Measurements from ENCODE around the gene CELF1. TPM values are rescaled to one million over a fixed set of nuclear protein-coding genes. Genes with fewer than 3 reads are reported as not detected.

The CELF1 gene
- polyA plus RNA-seq, 10 donors = 46.6 to 93.3 (median 69.1) TPM

DNA sequence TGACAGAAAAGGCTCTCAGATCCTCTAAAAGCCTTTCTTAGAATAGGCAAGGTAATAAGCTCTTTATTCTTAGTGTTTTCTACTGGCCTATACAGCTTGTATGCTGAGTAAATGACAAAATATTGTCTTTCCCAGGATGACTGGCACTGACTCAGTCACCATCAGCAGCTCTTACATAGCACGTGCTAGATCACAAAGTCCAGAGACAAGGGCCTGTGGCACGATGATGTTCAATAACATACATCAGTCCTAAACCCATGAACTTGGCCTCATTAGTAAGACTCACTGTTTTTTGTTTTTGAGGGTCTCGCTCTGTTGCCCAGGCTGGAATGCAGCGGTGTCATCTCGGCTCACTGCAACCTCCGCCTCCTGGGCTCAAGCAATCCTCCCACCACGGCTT is 42.7 kb downstream of the CELF1 start:
- DNase-seq = no peak

DNA sequence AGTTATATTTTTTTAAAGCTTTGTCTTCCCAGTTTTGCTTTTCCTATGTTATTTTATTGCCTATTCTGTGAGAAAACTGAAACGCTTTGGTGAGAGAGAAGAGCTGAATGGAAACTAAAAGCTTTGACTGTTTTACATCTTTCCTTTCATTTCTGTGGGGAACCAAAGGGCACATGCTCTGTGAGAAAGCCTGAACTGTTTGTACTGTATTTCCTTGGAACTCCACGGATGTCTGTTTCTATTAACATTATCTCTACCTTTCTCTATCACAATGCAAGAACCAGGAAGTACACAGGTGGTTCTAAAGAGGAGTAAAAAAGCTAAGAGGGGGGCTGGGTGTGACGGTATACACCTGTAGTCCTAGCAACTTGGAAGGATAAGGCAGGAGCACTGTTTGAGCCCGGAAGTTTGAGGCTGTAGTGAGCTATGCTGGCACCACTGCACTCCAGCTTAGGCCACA is 43.8 kb downstream of the CELF1 start:
- DNase-seq = no peak

GRCh38 chr11:47508240-47508957 is 44.5 kb downstream of the CELF1 start:
- no peak for DNase-seq

DNA sequence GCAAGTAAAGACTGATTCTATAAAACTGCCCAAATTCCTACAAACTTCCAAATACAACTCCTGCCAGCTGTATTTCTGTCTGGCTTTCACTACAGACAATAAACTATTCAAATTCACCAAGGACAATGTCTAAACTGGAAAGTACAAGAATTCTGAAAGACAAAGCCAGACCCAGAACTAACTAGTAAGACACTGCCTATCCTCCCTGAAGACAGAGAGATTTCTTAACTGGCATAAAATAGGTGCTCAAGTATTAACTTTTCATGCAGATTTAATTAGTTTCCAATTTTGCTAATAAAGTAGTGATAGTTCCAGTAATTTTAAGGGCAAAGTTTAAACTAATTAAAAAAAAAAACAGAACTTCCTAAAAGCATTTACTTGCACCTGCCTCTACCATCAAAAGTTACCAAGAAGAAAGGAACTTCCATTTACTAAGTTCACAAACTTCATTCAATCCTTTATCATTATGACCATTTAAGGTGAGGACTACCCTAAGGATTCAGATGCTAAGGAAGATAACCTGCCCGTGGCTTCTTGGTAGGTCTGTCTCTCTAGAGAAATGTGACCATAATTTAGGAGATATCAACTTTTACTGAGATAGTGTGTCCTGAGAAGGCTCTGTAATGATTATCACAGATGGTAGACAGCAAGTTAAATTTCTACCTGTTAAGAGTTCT is 45.2 kb downstream of the CELF1 start:
- DNase-seq = peak in 1 of 3 donors; percentile 19

DNA sequence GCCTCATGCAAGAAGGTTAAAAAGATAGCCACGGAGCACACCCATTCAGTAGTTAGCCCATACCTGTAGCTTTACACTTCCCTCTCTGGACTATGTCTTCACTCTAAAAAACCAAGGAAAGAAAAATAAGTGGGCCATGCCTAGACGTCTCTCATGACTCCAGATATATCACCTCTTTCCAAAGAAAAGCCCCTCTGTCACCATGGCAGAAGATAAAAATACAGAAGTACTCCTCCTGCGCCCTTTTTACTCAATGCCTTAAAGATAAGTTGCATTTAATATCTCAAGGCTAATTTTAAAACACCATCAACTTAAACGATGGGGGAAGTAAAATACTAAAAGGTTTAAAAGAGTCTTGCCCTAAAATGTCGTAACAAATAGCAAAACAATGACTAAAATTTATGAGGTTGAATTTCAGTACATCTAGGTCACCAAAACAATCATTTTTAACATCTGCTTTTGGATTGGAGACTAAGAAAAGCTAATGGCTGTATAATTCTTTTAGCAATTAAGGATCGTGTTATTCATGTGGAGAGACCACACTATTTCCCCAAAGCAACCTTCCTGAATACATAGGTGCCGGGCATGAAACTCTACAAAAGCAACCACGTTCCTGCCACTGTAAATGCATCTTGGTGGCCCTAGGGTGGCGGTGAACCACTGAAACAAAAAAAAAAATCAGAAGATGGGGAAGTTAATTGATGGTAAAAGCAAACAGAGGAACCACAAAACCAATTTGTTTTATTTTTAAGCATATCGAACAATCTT is 46.0 kb downstream of the CELF1 start:
- no peak for DNase-seq

- DNase-seq = no peak
Measured at GRCh38 chr11:47506373-47506772, 46.6 kb downstream of the CELF1 start.

GRCh38 chr11:47504910-47505309 is 48.0 kb downstream of the CELF1 start:
- DNase-seq = no peak

GRCh38 chr11:47503227-47503626 is 49.7 kb downstream of the CELF1 start:
- DNase-seq = no peak

DNA sequence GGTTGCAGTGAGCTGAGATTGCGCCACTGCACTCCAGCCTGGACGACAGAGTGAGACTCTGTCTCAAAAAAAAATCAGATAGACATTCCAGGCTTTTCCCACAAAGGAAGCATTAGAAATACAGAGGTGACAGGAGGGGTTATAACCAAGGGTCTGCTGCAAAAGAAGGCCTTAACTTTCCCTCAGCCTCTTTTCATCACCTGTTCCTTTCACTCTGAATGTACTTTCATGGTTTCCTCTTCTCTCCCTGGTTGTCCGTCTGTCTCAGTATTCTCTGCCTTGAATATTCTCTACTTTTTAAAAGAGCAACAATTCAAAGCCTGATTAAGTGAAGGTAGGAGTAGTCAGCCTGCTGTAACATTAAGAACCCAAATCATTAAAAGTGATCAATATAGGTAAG is 50.2 kb downstream of the CELF1 start:
- DNase-seq = no peak

- no peak for DNase-seq
Measured at GRCh38 chr11:47501101-47501500, 51.8 kb downstream of the CELF1 start.

DNA sequence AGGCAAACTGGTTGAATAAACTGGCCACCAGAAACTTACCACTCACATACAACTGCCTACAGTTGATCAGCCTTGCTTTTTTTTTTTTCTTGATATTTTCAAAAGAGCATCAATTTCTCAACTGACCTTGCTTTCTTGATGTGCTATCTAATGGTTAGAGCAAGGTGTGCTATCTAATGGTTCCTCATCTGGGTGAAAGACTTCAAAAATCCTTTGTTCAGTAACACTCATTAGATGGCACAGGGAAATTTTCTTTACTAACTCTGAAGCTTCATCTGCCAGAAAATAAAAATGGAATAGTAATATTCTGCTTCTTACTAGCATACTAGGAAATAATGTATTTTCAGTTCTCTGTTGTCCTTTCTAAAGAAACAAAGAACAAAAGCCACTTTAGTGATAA is 52.8 kb downstream of the CELF1 start:
- DNase-seq = no peak

DNA sequence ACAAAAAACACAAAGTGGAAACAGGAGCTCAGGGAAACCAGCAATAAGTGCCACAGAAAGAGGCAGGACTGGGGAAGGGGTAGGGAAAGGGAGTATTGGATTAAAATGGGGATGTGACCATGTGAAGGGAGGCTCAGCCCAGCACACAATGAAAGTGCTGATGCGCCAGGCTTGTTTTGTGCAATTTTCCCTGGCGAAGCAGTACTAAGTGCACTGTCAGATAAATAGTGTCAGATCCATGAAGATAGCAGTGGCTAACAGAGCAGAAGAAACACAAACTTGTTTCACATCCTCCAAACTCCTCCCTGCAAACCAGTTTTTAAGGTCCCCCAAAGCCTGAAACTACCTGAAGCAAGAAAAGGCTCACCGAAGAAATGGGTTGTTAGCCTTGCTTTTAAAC is 53.3 kb downstream of the CELF1 start:
- DNase-seq = peak in 1 of 3 donors; percentile 20

DNA sequence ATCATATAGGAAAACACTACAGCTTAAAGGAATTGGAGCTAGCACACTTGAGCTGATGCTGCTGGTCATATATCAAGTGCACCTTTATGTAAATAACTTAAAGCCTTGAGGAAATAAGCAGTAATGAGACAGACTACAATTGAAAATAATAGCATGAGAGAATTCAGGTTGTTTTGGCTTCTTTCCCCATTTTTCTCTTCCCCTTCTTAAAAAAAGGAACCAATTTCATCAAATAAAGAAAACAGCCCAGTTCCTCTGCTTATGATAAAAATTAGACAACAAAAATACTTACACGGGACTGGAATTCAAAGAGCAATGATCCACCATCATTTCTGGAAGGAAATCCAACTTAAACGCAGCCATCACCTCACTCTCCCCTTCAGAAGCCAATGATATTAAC is 53.8 kb downstream of the CELF1 start:
- no peak for DNase-seq

DNA sequence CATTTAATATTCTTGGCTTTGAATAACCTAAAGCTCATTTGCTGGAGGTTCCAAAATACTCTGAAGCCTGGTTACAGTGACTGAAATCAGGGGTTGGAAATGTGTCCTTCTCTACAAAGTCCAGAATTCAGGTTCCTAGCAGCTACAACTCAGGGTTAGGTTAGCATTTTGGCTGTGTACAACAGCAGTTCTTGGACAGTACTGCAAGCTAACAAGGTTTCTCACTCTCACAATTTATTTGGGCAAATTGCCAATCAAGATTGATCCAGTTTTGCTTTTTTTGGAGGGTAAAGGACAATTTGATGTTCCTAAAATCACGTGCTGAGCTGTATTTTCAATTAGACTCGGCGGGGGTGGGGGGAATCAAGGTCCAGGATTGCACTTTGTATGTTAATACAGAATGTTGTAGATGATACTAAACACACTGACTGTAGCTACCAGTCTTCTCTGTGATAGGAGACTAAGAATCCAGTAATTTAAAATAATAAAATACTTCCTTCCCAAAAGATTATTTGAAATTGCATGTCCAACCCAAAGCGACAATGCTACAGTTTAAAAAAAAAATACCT is 54.3 kb downstream of the CELF1 start:
- DNase-seq = no peak

GRCh38 chr11:47498149-47498548 is 54.8 kb downstream of the CELF1 start:
- DNase-seq = no peak

GRCh38 chr11:47496808-47497207 is 56.1 kb downstream of the CELF1 start:
- DNase-seq = no peak

- no peak for DNase-seq
Measured at GRCh38 chr11:47495856-47496217, 57.1 kb downstream of the CELF1 start.

DNA sequence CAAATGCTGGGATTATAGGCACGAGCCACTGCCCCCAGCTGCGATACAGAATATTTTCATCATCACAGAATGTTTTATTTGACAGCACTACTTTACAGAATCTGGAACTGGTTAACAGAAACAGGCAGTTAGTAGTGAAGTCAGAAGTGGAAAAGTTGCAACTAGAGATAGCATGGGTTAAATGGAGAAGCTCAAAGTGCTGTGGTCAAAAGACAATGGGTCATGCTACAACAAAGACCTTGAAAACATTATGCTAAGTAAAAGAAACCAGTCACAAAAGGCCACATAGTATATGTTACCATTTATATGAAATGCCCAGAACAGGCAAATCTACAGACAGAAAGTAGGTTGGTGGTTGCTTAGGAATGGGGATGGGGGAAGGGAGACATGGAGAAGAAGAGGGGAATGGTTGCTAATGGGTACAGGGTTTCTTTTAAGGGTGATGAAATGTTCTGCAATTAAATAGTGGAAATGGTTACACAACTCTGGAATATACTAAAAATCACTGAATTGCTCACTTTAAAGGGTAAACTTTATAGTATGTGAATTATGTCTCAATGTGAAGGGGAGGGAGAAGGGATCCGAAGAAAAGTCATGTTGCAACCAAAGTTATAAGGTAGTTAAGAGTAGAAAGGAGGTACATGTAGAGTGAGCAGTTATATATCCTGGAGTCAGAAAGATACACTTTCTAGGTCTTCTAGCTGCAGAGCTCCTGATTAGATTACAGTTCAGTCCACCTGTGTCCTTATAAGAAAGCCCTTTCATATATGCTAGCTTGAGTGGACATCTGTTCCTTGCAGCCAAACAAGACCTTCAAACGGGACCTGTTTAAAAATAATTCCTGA is 57.7 kb downstream of the CELF1 start:
- peak in 1 of 3 donors; percentile 44 for DNase-seq

DNA sequence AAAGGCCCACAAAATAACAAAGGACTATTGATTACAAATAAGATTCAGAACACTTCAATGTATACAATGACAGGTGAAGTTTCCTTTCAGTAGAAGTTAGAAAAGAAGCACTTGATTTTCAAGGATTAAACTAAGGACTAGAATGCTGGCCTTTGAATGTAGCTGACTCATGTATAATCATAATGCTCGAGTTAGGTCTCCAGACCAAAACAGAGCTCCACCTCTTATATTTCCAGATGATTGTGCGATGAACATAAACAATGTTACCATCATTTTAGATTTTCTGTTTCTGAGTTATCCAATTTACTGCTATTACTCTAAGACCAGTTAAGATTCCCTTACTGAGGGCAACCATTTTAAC is 63.6 kb downstream of the CELF1 start:
- no peak for DNase-seq

DNA sequence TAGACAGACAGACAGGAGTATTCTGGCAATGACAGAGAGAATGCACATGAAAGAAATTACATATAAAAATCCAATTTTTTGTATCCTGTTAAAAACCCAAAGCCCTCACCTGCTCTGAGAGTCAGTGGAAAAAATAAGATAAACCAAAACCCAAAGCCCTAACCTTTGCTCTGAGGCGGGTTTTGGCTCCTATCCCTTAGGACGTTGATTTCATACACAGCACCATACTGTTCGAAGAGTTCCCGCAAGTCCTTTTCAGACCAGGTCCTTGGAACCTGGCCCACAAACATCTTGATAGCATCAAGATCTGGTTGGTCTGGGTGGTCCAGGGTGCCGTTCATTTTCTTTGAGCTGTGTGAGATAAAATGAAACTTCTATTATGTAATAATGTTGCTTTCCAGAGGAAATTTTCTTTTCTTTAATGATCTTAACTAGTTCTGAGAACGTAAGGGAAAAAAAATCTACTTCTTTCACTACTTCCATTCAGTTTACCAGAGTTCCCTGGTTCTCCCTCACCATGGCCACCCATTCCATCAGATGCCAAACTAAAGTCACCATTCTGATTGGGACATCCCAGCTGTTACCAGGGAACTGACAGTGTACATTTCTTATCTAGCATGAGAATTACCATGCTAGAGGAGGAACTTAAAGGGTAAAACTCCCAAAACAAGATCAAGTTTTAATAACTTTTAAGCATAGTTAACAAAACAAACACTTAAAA is 64.1 kb downstream of the CELF1 start:
- no peak for DNase-seq

DNA sequence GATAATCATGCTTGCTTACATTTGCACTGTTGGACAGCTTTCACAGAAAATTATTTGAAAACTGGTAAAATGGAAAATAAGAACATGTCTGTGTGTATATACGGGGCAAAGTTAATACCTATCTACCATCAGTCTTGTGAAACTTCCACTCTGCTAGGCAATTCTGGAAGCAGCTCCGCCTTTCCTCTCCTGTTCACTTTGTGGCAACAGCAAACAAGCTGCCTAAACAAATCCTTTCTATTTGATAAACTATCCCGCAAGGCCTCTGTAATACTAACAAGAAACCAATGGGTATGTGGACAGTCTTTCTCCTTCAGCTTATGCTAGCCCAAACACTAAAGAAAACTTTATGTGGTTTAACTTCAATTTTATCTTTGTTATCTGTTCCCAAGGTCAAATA is 64.8 kb downstream of the CELF1 start:
- DNase-seq = no peak

All from muscle of back (tissue), 11 donors.